GM18867 (cell line): Measurements from ENCODE around the gene CD81.

ENCODE experiments used
- ATAC-seq: cut with Tn5 transposase; IDR thresholded peaks from one replicate; pipeline ENCODE4 v1.9.1; 2021; ENCODE audit warnings: mild to moderate bottlenecking, moderate library complexity; ENCODE audit not compliant: unreplicated experiment

The CD81 gene

GRCh38 chr11:2388431-2389376, 11.6 kb downstream of the CD81 start:
- ATAC-seq, result no peak

- no peak for ATAC-seq
These were observed 12.4 kb downstream of the CD81 start for GRCh38 chr11:2389377-2390026.

GRCh38 chr11:2390091-2390724, 13.1 kb downstream of the CD81 start:
- ATAC-seq, result no peak

- no peak for ATAC-seq
These were observed 13.6 kb downstream of the CD81 start for GRCh38 chr11:2390725-2391151.

GRCh38 chr11:2391181-2391975, 14.3 kb downstream of the CD81 start:
- no peak for ATAC-seq

GRCh38 chr11:2392241-2392959, 15.3 kb downstream of the CD81 start:
- no peak for ATAC-seq

- no peak for ATAC-seq
These were observed 16.2 kb downstream of the CD81 start for GRCh38 chr11:2393111-2393868.

GRCh38 chr11:2393941-2394817, 17.1 kb downstream of the CD81 start:
- ATAC-seq, result no peak

GRCh38 chr11:2394818-2395105, 17.7 kb downstream of the CD81 start:
- ATAC-seq, result no peak

- no peak for ATAC-seq
These were observed 18.2 kb downstream of the CD81 start for GRCh38 chr11:2395211-2395730.

- ATAC-seq, result no peak
These were observed 18.7 kb downstream of the CD81 start for GRCh38 chr11:2395856-2396255.

GRCh38 chr11:2396471-2396870, 19.4 kb downstream of the CD81 start:
- ATAC-seq, result no peak

GRCh38 chr11:2397005-2397404, 19.9 kb downstream of the CD81 start:
- ATAC-seq, result no peak

GRCh38 chr11:2398664-2399355, 21.7 kb downstream of the CD81 start:
- no peak for ATAC-seq

- ATAC-seq, result no peak
These were observed 22.5 kb downstream of the CD81 start for GRCh38 chr11:2399488-2400068.

- ATAC-seq, result peak; percentile 79
These were observed 23.1 kb downstream of the CD81 start, which contains the start of gene TSSC4 for GRCh38 chr11:2400069-2400761. TSSC4 (plus strand) TSS chr11:2400750; CDS start chr11:2402634, 1,884 bp downstream.
